ENCODE measurements around the gene AGK.

The AGK gene

GRCh38 chr7:141663081-141663849, 112.1 kb downstream of the AGK start:
- Histone ChIP-seq H3K36me3 (ENCODE audit: control insufficient read depth in 2 of 2, insufficient read depth in 2 of 2, low read length in 2 of 2) (peaks cover 46 to 47% of the 10 kb centered on the region in 2 donors), H3K4me3 (ENCODE audit: low read length in 2 of 2) (no peak overlapping the region), H3K27ac (ENCODE audit: low read length) (no peak overlapping the region), H3K9me3 (ENCODE audit: control insufficient read depth in 2 of 2, low read length in 2 of 2) (no peaks in the 10 kb centered on the region), H3K4me1 (ENCODE audit: control insufficient read depth, insufficient read depth, low read length) (no peaks in the 10 kb centered on the region), H3K9ac (ENCODE audit: low read length in 2 of 2) (no peak overlapping the region), H3K27me3 (ENCODE audit: control insufficient read depth in 1 of 2, insufficient read depth in 2 of 2, low read length in 2 of 2) (no peaks in the 10 kb centered on the region)

DNA sequence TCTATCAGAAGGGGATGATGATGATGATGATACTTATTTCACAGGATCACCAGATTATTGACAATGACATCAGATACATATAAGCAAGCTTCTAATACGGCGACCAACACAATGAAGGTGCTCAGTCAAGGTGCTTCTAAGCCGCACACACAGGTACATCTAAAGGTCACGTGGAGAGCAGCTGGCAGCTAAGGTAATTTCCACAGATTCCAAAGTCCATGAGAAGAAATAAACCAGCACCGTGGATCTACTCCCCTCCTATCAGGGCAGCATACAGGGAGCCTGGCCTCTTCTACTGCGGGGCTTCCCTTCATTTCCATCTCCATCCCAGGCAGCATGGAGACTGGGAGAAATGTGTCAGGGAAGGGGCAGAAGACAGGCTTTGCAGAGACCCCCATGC, 113.2 kb downstream of the AGK start:
- H3K27ac ChIP-seq (ENCODE audit: low read length), result no peak overlapping the region

DNA sequence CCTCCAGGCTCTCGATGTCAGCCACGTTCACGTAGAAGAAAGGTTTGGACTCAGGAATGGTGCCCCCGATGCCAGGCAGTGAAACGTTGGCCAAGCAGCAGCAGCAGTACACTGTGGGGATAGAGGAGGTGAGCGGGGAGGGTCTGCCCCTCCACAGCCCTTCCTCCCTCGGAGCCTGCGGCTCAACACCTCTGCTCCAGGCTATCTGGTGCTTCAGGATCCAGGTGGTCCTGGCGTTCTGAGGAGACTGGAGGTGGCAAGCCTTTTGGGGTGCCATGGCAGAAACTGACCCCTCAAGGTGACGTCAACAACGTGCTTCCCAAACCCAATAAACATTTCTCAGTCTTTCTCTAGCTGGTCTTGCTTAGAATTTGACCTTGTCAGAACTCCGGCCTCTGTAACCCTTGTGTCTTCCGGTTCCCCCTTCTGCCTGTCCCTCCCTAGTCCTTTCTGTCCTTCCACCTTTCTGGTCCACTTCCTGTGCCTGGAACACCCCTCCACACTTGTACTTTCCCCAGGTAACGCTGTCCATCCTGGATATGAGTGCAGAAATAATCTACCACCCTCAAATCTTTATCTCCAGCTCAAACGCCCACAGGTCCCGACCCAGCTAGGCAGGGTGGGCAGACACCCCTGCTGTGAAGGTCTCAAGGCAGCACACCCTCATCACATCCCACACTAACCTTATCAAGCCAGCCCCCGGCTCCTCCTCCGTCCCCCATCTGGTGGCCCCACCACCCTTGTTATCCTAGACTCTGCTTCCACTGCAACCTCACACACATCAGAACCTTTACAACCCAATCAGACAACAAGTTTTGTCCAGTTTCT, 114.2 kb downstream of the AGK start:
- Histone ChIP-seq H3K27ac (ENCODE audit: low read length) (no peak overlapping the region), H3K36me3 (ENCODE audit: control insufficient read depth in 2 of 2, insufficient read depth in 2 of 2, low read length in 2 of 2) (peaks cover 33 to 41% of the 10 kb centered on the region in 2 donors), H3K4me1 (ENCODE audit: control insufficient read depth, insufficient read depth, low read length) (no peaks in the 10 kb centered on the region), H3K9me3 (ENCODE audit: control insufficient read depth in 2 of 2, low read length in 2 of 2) (no peaks in the 10 kb centered on the region), H3K27me3 (ENCODE audit: control insufficient read depth in 1 of 2, insufficient read depth in 2 of 2, low read length in 2 of 2) (no peaks in the 10 kb centered on the region), H3K9ac (ENCODE audit: low read length in 2 of 2) (no peak overlapping the region), H3K4me3 (ENCODE audit: low read length in 2 of 2) (no peak overlapping the region)

More for the DNA sequence above, 113.2 kb downstream of the AGK start:
- Histone ChIP-seq H3K9me3 (ENCODE audit: control insufficient read depth in 2 of 2, low read length in 2 of 2) (no peaks in the 10 kb centered on the region), H3K9ac (ENCODE audit: low read length in 2 of 2) (no peak overlapping the region), H3K4me1 (ENCODE audit: control insufficient read depth, insufficient read depth, low read length) (no peaks in the 10 kb centered on the region), H3K4me3 (ENCODE audit: low read length in 2 of 2) (no peak overlapping the region), H3K27me3 (ENCODE audit: control insufficient read depth in 1 of 2, insufficient read depth in 2 of 2, low read length in 2 of 2) (no peaks in the 10 kb centered on the region), H3K36me3 (ENCODE audit: control insufficient read depth in 2 of 2, insufficient read depth in 2 of 2, low read length in 2 of 2) (peaks cover 39 to 48% of the 10 kb centered on the region in 2 donors)

DNA sequence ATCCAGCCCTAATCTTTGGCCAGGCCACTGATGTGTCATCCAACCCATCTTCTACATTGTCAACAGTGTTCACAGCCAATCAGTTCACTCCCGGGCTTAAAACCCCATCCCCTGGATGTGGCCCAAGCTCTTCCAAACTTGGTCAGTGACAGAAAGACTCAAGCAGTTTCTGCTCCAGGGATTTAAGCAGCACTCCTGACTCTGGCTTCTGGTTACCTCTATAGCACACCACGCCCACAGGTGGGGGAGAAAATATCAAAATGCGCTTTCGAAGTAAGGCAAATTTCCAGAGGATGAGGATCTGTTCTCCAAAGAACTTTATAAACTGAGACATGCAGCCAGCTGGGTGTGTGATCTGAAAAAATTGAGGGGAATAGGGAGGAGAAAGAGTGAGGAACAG, 114.9 kb downstream of the AGK start:
- Histone ChIP-seq H3K9me3 (ENCODE audit: control insufficient read depth in 2 of 2, low read length in 2 of 2) (no peaks in the 10 kb centered on the region), H3K9ac (ENCODE audit: low read length in 2 of 2) (no peak overlapping the region), H3K4me1 (ENCODE audit: control insufficient read depth, insufficient read depth, low read length) (no peaks in the 10 kb centered on the region), H3K27me3 (ENCODE audit: control insufficient read depth in 1 of 2, insufficient read depth in 2 of 2, low read length in 2 of 2) (no peaks in the 10 kb centered on the region), H3K36me3 (ENCODE audit: control insufficient read depth in 2 of 2, insufficient read depth in 2 of 2, low read length in 2 of 2) (peaks cover 37 to 38% of the 10 kb centered on the region in 2 donors), H3K27ac (ENCODE audit: low read length) (no peak overlapping the region), H3K4me3 (ENCODE audit: low read length in 2 of 2) (no peak overlapping the region)

DNA sequence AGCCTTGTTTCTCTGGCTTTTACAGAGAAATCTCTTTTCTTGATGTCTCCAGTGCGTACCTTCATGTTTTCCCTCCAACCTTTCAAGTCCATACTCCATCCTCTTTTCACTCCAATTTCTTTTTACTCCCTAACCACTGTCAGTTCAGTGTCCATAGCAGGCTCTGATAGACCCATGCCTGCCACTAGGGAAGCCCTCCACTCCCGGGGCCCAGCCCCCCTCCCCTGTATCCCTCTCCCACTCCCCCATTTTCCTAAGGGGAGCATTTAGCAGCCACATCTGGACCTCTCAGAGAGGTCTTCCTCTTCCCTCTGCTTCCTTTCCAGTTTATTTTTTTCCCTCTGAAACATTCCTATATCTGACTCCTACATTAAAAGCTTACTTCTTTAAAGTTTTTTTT, 117.6 kb downstream of the AGK start:
- H3K9ac ChIP-seq (ENCODE audit: low read length in 2 of 2), result no peak overlapping the region
- H3K4me1 ChIP-seq (ENCODE audit: control insufficient read depth, insufficient read depth, low read length), result no peaks in the 10 kb centered on the region
- H3K4me3 ChIP-seq (ENCODE audit: low read length in 2 of 2), result no peak overlapping the region
- H3K36me3 ChIP-seq (ENCODE audit: control insufficient read depth in 2 of 2, insufficient read depth in 2 of 2, low read length in 2 of 2), result peaks cover 22 to 33% of the 10 kb centered on the region in 2 donors
- H3K9me3 ChIP-seq (ENCODE audit: control insufficient read depth in 2 of 2, low read length in 2 of 2), result no peaks in the 10 kb centered on the region
- no peak overlapping the region for H3K27ac ChIP-seq (ENCODE audit: low read length)
- H3K27me3 ChIP-seq (ENCODE audit: control insufficient read depth in 1 of 2, insufficient read depth in 2 of 2, low read length in 2 of 2), result no peaks in the 10 kb centered on the region

GRCh38 chr7:141671705-141672496, 120.7 kb downstream of the AGK start:
- Histone ChIP-seq H3K4me3 (ENCODE audit: low read length in 2 of 2) (no peak overlapping the region), H3K27ac (ENCODE audit: low read length) (no peak overlapping the region), H3K4me1 (ENCODE audit: control insufficient read depth, insufficient read depth, low read length) (no peaks in the 10 kb centered on the region), H3K9me3 (ENCODE audit: control insufficient read depth in 2 of 2, low read length in 2 of 2) (no peaks in the 10 kb centered on the region), H3K9ac (ENCODE audit: low read length in 2 of 2) (no peak overlapping the region), H3K27me3 (ENCODE audit: control insufficient read depth in 1 of 2, insufficient read depth in 2 of 2, low read length in 2 of 2) (no peaks in the 10 kb centered on the region), H3K36me3 (ENCODE audit: control insufficient read depth in 2 of 2, insufficient read depth in 2 of 2, low read length in 2 of 2) (peaks cover 11% of the 10 kb centered on the region in 2 donors)

DNA sequence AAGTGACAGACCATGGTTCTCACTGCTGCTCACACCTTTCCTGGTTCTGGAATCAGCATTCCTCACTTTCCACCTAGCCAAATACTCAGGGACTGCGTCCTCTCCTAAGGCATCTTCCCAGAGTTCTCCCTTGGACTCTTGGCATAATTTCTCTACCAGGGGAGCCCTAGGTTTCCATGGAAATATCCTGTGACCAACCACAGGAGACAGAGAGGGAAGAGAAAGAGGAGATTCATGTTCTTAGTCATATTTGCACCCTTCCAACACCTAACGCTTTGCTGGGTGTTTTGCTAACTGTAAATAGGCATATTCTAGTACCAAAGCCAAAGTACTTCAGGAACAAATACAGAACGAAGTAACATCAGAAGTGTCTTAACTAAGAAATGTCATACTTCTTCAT, 122.1 kb downstream of the AGK start:
- Histone ChIP-seq H3K27ac (ENCODE audit: low read length) (no peak overlapping the region), H3K4me3 (ENCODE audit: low read length in 2 of 2) (no peak overlapping the region), H3K9me3 (ENCODE audit: control insufficient read depth in 2 of 2, low read length in 2 of 2) (no peaks in the 10 kb centered on the region), H3K36me3 (ENCODE audit: control insufficient read depth in 2 of 2, insufficient read depth in 2 of 2, low read length in 2 of 2) (peaks cover 11% of the 10 kb centered on the region in 2 donors), H3K9ac (ENCODE audit: low read length in 2 of 2) (no peak overlapping the region), H3K27me3 (ENCODE audit: control insufficient read depth in 1 of 2, insufficient read depth in 2 of 2, low read length in 2 of 2) (no peaks in the 10 kb centered on the region), H3K4me1 (ENCODE audit: control insufficient read depth, insufficient read depth, low read length) (no peaks in the 10 kb centered on the region)

DNA sequence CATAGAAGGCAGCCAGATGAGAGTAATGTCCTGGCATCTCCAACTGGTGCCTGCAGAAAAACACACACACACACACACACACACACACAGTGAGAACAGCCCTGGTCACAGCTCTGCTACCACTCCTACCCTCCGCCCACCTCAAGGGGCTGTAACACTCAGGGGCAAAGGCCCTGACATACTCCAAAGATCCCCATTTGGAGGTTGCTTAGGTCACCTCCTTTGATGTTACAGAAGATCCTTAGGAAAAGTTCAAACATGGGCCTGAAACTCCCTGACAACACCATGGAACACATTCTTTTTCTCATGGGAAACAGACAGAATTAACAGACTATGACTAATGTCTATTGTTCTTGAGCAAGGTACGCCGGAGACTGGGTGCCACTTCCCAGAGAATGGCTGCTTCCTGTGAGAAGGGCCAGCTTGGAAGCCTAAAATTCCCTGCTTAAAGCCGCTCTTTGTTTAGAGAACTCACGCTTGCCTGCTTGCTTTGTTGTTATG, 123.0 kb downstream of the AGK start:
- H3K36me3 ChIP-seq (ENCODE audit: control insufficient read depth in 2 of 2, insufficient read depth in 2 of 2, low read length in 2 of 2), result peaks cover 9 to 11% of the 10 kb centered on the region in 2 donors
- H3K27ac ChIP-seq (ENCODE audit: low read length), result no peak overlapping the region
- no peak overlapping the region for H3K9ac ChIP-seq (ENCODE audit: low read length in 2 of 2)

DNA sequence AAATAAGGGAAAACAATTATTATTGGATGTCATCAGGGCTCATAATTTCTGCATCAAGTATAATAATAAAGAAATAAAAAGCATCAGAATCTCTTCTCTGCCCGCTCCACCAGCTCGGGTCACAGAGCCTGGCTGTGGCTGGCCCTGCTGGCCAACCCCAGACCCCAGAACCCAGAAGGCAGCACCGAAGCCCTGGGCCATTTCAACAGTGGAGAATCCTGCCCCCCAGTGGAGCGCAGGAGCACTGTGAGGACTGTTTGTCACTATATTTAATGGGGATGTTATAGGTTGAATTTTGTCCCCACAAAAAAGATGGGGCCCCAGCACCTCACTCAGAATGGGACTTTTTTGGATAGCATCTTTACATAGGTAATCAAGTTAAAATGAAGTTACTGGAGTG, 123.5 kb downstream of the AGK start:
- H3K9me3 ChIP-seq (ENCODE audit: control insufficient read depth in 2 of 2, low read length in 2 of 2), result no peaks in the 10 kb centered on the region
- no peaks in the 10 kb centered on the region for H3K4me1 ChIP-seq (ENCODE audit: control insufficient read depth, insufficient read depth, low read length)
- no peak overlapping the region for H3K9ac ChIP-seq (ENCODE audit: low read length in 2 of 2)
- no peak overlapping the region for H3K4me3 ChIP-seq (ENCODE audit: low read length in 2 of 2)
- H3K27me3 ChIP-seq (ENCODE audit: control insufficient read depth in 1 of 2, insufficient read depth in 2 of 2, low read length in 2 of 2), result no peaks in the 10 kb centered on the region
- peaks cover 9 to 11% of the 10 kb centered on the region in 2 donors for H3K36me3 ChIP-seq (ENCODE audit: control insufficient read depth in 2 of 2, insufficient read depth in 2 of 2, low read length in 2 of 2)
- H3K27ac ChIP-seq (ENCODE audit: low read length), result no peak overlapping the region

More for the DNA sequence above, 123.0 kb downstream of the AGK start:
- Histone ChIP-seq H3K9me3 (ENCODE audit: control insufficient read depth in 2 of 2, low read length in 2 of 2) (no peaks in the 10 kb centered on the region), H3K4me1 (ENCODE audit: control insufficient read depth, insufficient read depth, low read length) (no peaks in the 10 kb centered on the region), H3K27me3 (ENCODE audit: control insufficient read depth in 1 of 2, insufficient read depth in 2 of 2, low read length in 2 of 2) (no peaks in the 10 kb centered on the region), H3K4me3 (ENCODE audit: low read length in 2 of 2) (no peak overlapping the region)

DNA sequence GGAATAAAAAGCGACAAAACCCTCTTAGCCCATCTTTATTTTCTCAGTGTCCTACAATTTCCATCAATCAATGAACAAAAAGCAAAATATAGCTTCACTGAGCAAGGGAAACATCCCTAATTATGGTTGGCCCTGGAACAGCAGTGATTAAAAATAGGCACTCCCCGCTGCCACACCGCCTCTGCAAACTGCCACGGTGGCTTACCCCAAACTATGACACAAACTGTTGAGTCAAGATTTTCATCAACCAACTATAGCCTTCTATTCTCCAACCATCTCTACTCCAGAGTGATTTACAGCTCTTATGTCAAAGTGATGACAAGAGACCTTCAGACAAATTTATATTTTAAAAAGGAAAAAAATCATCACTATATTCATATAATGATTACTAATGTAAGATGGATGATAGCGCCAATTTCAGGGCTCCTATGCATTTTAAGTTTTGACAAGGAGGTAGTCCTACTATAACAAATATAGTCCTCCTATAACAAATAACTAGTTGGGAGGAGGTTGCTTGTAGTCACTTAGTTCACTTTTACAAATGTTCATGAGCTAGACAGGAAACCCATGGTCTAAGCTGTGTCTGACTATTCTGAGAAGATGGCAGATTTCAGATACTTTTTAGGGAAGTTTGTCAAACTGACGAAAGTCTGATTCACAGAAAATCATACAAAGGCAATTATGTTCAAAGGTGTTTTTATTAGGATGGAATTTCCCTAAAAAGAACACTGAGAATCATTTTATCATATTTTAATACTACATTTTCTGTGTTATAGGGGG, 124.4 kb downstream of the AGK start:
- Histone ChIP-seq H3K4me3 (ENCODE audit: low read length in 2 of 2) (no peak overlapping the region), H3K4me1 (ENCODE audit: control insufficient read depth, insufficient read depth, low read length) (no peaks in the 10 kb centered on the region), H3K27ac (ENCODE audit: low read length) (no peak overlapping the region), H3K36me3 (ENCODE audit: control insufficient read depth in 2 of 2, insufficient read depth in 2 of 2, low read length in 2 of 2) (peaks cover 13% of the 10 kb centered on the region in 2 donors), H3K9me3 (ENCODE audit: control insufficient read depth in 2 of 2, low read length in 2 of 2) (no peaks in the 10 kb centered on the region), H3K27me3 (ENCODE audit: control insufficient read depth in 1 of 2, insufficient read depth in 2 of 2, low read length in 2 of 2) (no peaks in the 10 kb centered on the region), H3K9ac (ENCODE audit: low read length in 2 of 2) (no peak overlapping the region)
